Dendritic cell treated with granulocyte-macrophage colony-stimulating factor and Interleukin-4, amounts not matched to agents 40 ng/mL and 50 ng/mL, for 4 days (primary cell): ENCODE results near the gene AANAT.

Source experiments
- H3K27ac Mint-ChIP-seq: one replicate; pipeline ENCODE4 v1.8.0; 2022; ENCODE audit warnings: mild to moderate bottlenecking, mixed read lengths
- H3K27me3 Mint-ChIP-seq: one replicate; pipeline ENCODE4 v1.8.0; 2022; ENCODE audit warnings: mild to moderate bottlenecking, mixed read lengths
- H3K36me3 Mint-ChIP-seq: one replicate; pipeline ENCODE4 v1.8.0; 2022; ENCODE audit warnings: low read depth, mixed read lengths
- H3K4me1 Mint-ChIP-seq: one replicate; pipeline ENCODE4 v1.8.0; 2022; ENCODE audit warnings: low read depth, mixed read lengths
- H3K4me3 Mint-ChIP-seq: one replicate; pipeline ENCODE4 v1.8.0; 2022; ENCODE audit warnings: mild to moderate bottlenecking, moderate library complexity, mixed read lengths
- H3K9me3 Mint-ChIP-seq: one replicate; pipeline ENCODE4 v1.8.0; 2022; ENCODE audit warnings: mixed read lengths
- intact Hi-C: fragments of 100-400 bp; cut with micrococcal nuclease; formaldehyde crosslinking; loops from one replicate; pipeline ENCODE4 v1.15.0; 2022

AANAT gene

GRCh38 chr17:76449126-76449525 is 18.3 kb upstream of the AANAT start:
- H3K4me1 Mint-ChIP-seq: peaks cover 67% of the 10 kb centered on the region
- no peak overlapping the region for H3K27ac Mint-ChIP-seq
- intact Hi-C loops: no loop called here
- no peaks in the 10 kb centered on the region for H3K36me3 Mint-ChIP-seq
- no peaks in the 10 kb centered on the region for H3K9me3 Mint-ChIP-seq
- H3K27me3 Mint-ChIP-seq: peaks cover 3% of the 10 kb centered on the region
- H3K4me3 Mint-ChIP-seq: no peak overlapping the region

- Mint-ChIP-seq H3K4me3 (peak overlapping the region; percentile 5), H3K27ac (no peak overlapping the region), H3K4me1 (peaks cover 44% of the 10 kb centered on the region), H3K27me3 (peaks cover 6% of the 10 kb centered on the region), H3K36me3 (no peaks in the 10 kb centered on the region), H3K9me3 (no peaks in the 10 kb centered on the region)
- intact Hi-C loops: no loop called here
These were observed 15.9 kb upstream of the AANAT start for GRCh38 chr17:76451506-76451905.

GRCh38 chr17:76452127-76452659 is 15.2 kb upstream of the AANAT start:
- Mint-ChIP-seq H3K9me3 (no peaks in the 10 kb centered on the region), H3K27ac (peak overlapping the region; percentile 66), H3K4me1 (peaks cover 37% of the 10 kb centered on the region), H3K4me3 (peak overlapping the region; percentile 79), H3K27me3 (peaks cover 6% of the 10 kb centered on the region), H3K36me3 (no peaks in the 10 kb centered on the region)
- intact Hi-C loops: no loop called here

GRCh38 chr17:76452660-76453430 is 14.6 kb upstream of the AANAT start, which contains the start of gene UBE2O:
Gene UBE2O, minus strand, starts transcription at chr17:76453152. Its CDS starts 11 bp downstream, at chr17:76453141.
- Mint-ChIP-seq H3K27me3 (peaks cover 6% of the 10 kb centered on the region), H3K4me1 (peaks cover 32% of the 10 kb centered on the region), H3K27ac (peak within 1 kb of the TSS; percentile 66), H3K4me3 (peak within 1 kb of the TSS; percentile 79), H3K36me3 (no peaks in the 10 kb centered on the region), H3K9me3 (no peaks in the 10 kb centered on the region)
- intact Hi-C loops: no loop called here

GRCh38 chr17:76453431-76453743 is 14.0 kb upstream of the AANAT start:
- Mint-ChIP-seq H3K9me3 (no peaks in the 10 kb centered on the region), H3K4me3 (peak overlapping the region; percentile 79), H3K27ac (peak overlapping the region; percentile 7), H3K27me3 (peaks cover 6% of the 10 kb centered on the region), H3K4me1 (peaks cover 30% of the 10 kb centered on the region), H3K36me3 (no peaks in the 10 kb centered on the region)
- intact Hi-C loops: no loop called here

GRCh38 chr17:76458580-76459490 is 8.6 kb upstream of the AANAT start:
- Mint-ChIP-seq H3K9me3 (no peaks in the 10 kb centered on the region), H3K27ac (no peak overlapping the region), H3K36me3 (no peaks in the 10 kb centered on the region), H3K4me3 (no peak overlapping the region), H3K27me3 (peaks cover 23% of the 10 kb centered on the region), H3K4me1 (no peaks in the 10 kb centered on the region)
- intact Hi-C loops: no loop called here

GRCh38 chr17:76459674-76460073 is 7.7 kb upstream of the AANAT start:
- Mint-ChIP-seq H3K9me3 (no peaks in the 10 kb centered on the region), H3K36me3 (no peaks in the 10 kb centered on the region), H3K4me3 (no peak overlapping the region), H3K27me3 (peaks cover 25% of the 10 kb centered on the region), H3K27ac (no peak overlapping the region), H3K4me1 (no peaks in the 10 kb centered on the region)
- intact Hi-C loops: no loop called here

- Mint-ChIP-seq H3K36me3 (no peaks in the 10 kb centered on the region), H3K4me3 (no peak overlapping the region), H3K4me1 (peaks cover 7% of the 10 kb centered on the region), H3K27ac (no peak overlapping the region), H3K9me3 (no peaks in the 10 kb centered on the region), H3K27me3 (peaks cover 22% of the 10 kb centered on the region)
- intact Hi-C loops: no loop called here
These were observed 5.4 kb upstream of the AANAT start for GRCh38 chr17:76461765-76462555.

- intact Hi-C loops: no loop called here
- H3K4me1 Mint-ChIP-seq: peaks cover 7% of the 10 kb centered on the region
- H3K27me3 Mint-ChIP-seq: peaks cover 22% of the 10 kb centered on the region
- no peak overlapping the region for H3K27ac Mint-ChIP-seq
- no peaks in the 10 kb centered on the region for H3K9me3 Mint-ChIP-seq
- no peak overlapping the region for H3K4me3 Mint-ChIP-seq
- H3K36me3 Mint-ChIP-seq: no peaks in the 10 kb centered on the region
These were observed 4.7 kb upstream of the AANAT start for GRCh38 chr17:76462556-76463290.

GRCh38 chr17:76466775-76467130 is 650 bp upstream of the AANAT start:
- Mint-ChIP-seq H3K27me3 (peaks cover 18% of the 10 kb centered on the region), H3K4me3 (no peak overlapping the region), H3K9me3 (no peaks in the 10 kb centered on the region), H3K4me1 (peaks cover 7% of the 10 kb centered on the region), H3K36me3 (peaks cover 14% of the 10 kb centered on the region), H3K27ac (no peak overlapping the region)
- intact Hi-C loops: loop anchor here (1.0 kb wide), 1 partner anchor 40 kb away; no protein-coding TSS in a partner anchor

- intact Hi-C loops: no loop called here
- peaks cover 7% of the 10 kb centered on the region for H3K4me1 Mint-ChIP-seq
- H3K36me3 Mint-ChIP-seq: peaks cover 27% of the 10 kb centered on the region
- peaks cover 7% of the 10 kb centered on the region for H3K27me3 Mint-ChIP-seq
- H3K9me3 Mint-ChIP-seq: no peaks in the 10 kb centered on the region
- no peak overlapping the region for H3K27ac Mint-ChIP-seq
- H3K4me3 Mint-ChIP-seq: no peak overlapping the region
These were observed 618 bp downstream of the AANAT start for GRCh38 chr17:76467809-76468633.

GRCh38 chr17:76468634-76469010 is 1.2 kb downstream of the AANAT start:
- no peak overlapping the region for H3K27ac Mint-ChIP-seq
- no peaks in the 10 kb centered on the region for H3K9me3 Mint-ChIP-seq
- intact Hi-C loops: no loop called here
- H3K27me3 Mint-ChIP-seq: peaks cover 4% of the 10 kb centered on the region
- peaks cover 33% of the 10 kb centered on the region for H3K36me3 Mint-ChIP-seq
- peaks cover 7% of the 10 kb centered on the region for H3K4me1 Mint-ChIP-seq
- no peak overlapping the region for H3K4me3 Mint-ChIP-seq
